ENCODE measurements around the gene DBN1.
"Not testable (repeated sequence)": the region's sequence is repeated elsewhere in the genome, so short reads cannot be mapped to it uniquely, and the experiment has no call there.

Gene DBN1

GRCh38 chr5:177490992-177491391, 17.6 kb upstream of the DBN1 start:
- FAIRE-seq: no peak

GRCh38 chr5:177490311-177490991, 17.0 kb upstream of the DBN1 start:
- no peak for FAIRE-seq

GRCh38 chr5:177489119-177489716, 15.8 kb upstream of the DBN1 start:
- FAIRE-seq: no peak

- FAIRE-seq: no peak
Measured at GRCh38 chr5:177487975-177488374, 14.5 kb upstream of the DBN1 start.

- no peak for FAIRE-seq
Measured at GRCh38 chr5:177487144-177487543, 13.7 kb upstream of the DBN1 start.

- FAIRE-seq: no peak
Measured at GRCh38 chr5:177486256-177486655, 12.8 kb upstream of the DBN1 start.

- not testable (repeated sequence) for FAIRE-seq
Measured at GRCh38 chr5:177485753-177486152, 12.3 kb upstream of the DBN1 start.

- FAIRE-seq: no peak
Measured at GRCh38 chr5:177484902-177485549, 11.6 kb upstream of the DBN1 start.

GRCh38 chr5:177483994-177484901, 10.8 kb upstream of the DBN1 start:
- FAIRE-seq: no peak

- FAIRE-seq: no peak
Measured at GRCh38 chr5:177483042-177483441, 9.6 kb upstream of the DBN1 start.

GRCh38 chr5:177482359-177482795, 8.9 kb upstream of the DBN1 start:
- FAIRE-seq: no peak

- no peak for FAIRE-seq
Measured at GRCh38 chr5:177479774-177480173, 6.3 kb upstream of the DBN1 start.

- FAIRE-seq: no peak
Measured at GRCh38 chr5:177478711-177479646, 5.5 kb upstream of the DBN1 start.

- no peak for FAIRE-seq
Measured at GRCh38 chr5:177477701-177478477, 4.5 kb upstream of the DBN1 start.

GRCh38 chr5:177476531-177477233, 3.2 kb upstream of the DBN1 start:
- FAIRE-seq: no peak

- FAIRE-seq: no peak
Measured at GRCh38 chr5:177475563-177476427, 2.4 kb upstream of the DBN1 start.

GRCh38 chr5:177474846-177475562, 1.6 kb upstream of the DBN1 start:
- no peak for FAIRE-seq

GRCh38 chr5:177474002-177474476, 605 bp upstream of the DBN1 start:
- no peak for FAIRE-seq
